NCI-H82 treated with DMSO at 0.1 percent for 48 hours (cell line): ENCODE measurements around the gene SHISA9.

Source experiments
- DNase-seq: peaks from one replicate; lab custom pipeline; 2025; ENCODE audit not compliant: unreplicated experiment; lab: John Stamatoyannopoulos, UW

SHISA9 gene

DNA sequence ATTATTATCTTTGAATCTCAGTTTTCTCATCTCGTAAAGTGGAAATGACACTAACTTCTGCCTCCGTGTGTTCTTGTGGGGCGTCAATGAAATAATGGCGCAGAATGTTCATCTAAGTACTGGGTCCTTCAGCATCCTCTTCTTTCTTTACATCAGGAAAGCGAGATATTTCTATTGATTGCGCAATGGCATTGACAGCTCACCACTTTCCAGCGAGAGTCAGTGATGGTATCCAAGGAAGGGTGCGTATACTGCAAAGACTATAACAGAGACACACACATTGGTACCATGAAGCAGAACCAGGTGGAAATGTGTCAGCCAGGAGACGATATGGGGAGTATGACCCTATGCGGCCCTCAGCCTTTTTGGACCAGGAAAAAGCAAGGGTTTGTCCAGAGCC lies 162.1 kb downstream of the SHISA9 start:
- DNase-seq: no peak

DNA sequence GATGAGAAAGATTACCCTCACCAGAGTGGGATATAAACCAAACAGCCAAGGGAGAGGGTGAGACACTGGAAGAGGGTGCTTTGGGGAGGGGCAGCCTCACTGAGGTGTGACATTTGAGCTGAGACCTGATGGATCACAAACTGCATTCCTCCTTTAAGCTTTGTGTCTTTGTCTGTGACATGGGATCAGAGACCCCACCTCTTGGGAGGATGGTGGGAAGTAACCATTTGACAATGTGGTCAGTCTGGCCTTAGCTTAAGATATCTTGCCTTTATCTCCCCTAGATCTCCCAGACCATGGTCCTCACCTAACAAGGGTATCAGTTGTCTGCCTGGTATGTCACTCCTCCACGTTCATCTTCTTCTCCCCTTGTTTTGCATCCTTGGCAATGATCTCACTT lies 163.4 kb downstream of the SHISA9 start:
- no peak for DNase-seq

DNA sequence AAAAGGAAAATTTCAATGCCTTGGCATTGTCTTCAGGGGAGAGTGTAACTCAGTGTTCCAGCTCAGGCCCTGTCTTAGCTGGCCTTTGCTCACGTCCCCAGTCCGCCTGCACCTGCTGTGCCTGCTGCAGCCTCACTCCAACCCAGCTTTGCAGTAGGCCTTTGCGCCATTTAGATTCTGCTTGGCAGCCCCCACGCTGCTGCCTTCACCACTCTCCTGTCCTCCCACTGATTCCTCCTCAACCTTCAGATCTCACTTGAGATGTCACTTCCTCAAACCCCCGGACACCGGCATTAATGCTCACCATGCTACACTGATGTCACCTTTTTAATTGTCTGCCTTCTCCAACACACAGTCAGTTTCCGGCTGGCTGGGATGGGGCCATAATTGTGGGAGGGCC lies 166.2 kb downstream of the SHISA9 start:
- no peak for DNase-seq

DNA sequence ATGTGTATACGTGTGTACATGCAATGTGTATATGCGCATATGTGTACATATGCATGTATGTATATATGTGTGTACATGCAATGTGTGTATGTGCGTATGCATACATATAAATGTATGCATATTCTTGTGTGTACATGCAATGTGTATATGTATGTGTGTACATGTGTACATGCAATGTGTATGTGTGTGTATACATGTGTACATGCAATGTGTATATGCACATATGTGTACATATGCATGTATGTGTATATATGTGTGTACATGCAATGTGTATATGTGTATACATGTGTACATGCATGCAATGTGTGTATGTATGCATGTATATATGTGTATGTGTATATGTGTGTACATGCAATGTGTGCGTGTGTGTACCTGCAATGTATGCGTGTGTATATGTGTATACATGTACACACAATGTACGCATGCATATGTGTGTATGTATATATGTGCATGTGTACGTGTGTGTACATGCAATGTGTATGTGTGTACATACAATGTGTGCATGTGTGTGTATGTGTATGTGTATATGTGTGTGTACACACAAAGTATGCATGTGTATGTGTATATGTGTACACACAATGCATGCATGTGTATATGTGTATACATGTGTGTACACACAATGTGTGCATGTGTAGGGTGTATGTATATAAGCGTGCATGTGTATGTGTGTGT lies 167.7 kb downstream of the SHISA9 start:
- DNase-seq: no peak

DNA sequence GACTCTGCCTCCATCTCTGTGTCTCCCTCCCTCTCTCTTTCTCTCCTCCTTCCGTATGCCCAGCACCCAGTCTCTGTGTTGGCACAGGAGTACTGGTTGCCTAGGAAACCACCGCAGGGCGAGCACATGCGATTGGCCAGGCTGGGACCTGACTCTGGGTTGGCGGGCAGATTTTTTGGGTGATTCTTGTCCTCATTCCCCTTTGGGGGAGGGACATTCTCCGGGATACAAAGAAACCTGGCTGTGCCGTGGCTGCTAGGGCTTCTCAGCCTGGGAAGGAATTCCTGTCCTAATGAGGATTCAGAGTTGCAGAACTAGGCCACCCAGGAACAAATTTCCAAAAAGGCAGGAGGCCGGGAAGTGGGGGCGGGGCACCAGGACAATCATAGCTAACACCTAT lies 168.9 kb downstream of the SHISA9 start:
- no peak for DNase-seq

DNA sequence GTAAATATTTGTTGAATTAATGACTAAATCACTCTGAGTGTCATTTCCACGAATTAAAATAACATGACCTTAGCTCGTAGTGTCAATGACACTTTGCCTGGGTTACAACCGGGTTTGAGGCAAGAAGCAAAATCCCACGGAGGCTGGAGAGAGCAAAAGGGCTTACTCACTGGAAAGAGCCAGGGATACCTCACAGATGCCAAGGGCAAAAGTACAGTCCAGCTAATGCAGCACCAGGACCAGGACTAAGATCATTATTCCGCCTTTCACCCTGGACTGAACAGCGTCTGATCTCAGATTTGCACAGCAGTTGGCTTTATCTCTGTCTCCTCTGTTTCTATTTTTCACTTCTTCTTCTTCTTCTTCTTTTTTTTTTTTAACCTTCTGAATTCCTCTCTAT lies 175.5 kb downstream of the SHISA9 start:
- DNase-seq: no peak

DNA sequence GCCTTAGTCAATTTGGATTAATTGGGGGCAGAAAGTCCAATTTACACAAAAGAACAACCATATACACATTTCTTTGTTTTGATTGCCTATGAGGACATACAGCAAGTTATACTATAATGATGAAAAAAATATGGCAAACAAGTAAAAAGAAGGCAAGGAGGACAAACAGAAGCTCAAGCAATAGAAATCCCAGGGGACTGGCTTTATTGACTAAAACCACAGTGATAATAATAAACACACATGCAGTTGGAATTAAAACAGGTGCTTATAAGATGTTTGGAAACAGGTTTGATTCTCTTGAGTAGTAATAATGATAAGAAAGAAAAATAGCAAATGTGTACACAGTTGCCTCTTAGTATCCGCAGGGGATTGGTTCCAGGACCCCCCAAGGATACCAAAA lies 176.4 kb downstream of the SHISA9 start:
- no peak for DNase-seq

DNA sequence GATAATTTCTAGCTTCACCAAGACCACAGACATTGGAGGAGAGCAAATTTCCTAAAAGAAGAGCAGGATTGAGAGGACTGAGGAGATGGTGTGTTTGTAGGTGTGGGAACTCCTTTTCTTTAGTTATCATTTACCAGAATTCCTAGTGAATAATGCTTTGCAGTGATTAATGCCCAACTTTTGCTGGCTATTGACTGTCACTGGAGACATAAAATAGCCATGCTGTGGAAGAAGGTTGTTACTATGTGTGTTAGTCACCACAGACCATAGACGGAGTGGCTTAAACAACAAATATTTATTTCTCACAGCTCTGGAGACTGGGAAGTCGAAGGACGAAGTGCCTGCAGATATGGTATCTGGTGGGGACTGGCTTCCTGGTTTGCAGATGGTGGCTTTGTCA lies 179.1 kb downstream of the SHISA9 start:
- DNase-seq: no peak

DNA sequence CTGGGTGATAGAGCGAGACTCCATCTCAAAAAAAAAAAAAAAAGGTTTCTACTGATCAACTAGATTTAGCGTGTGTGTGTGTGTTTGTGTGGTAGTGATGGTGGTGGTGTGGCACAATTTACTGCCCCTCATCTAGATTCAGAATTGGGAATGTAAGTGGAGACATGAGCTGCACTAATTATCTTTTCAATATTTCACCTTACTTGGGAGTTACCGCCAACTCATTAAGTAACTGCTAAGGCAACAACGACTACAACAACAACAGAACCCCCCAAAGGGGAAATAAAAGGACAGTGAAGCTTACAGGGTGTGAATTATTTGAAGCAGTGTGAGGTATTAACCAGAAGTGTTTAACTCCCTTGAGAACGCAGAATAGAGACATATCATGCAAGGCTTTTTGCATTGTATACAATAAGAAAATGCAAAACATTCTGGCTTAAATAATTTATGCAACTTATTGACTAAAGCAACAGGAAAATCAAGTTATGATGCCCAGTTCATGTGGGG lies 180.5 kb downstream of the SHISA9 start:
- DNase-seq: no peak

DNA sequence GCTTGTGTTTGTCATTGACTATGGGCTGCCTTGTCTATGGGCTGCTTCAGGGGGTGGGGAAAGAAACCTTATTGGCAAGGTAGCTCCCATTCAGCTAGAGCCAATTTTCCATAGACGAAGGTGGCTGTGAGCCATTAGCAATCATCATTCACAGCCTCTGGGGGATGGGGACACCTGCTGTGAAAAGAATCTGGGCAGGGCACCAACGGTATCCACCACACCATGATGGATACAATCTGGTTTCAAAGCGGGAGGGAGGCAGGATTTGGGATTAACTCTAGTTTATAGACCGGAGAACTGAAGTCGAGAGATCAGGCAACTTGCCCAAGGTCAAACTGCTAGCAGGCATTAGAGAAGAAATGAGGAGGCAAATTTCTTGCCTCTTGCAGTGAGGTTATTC lies 182.3 kb downstream of the SHISA9 start:
- DNase-seq: peak; percentile 20

DNA sequence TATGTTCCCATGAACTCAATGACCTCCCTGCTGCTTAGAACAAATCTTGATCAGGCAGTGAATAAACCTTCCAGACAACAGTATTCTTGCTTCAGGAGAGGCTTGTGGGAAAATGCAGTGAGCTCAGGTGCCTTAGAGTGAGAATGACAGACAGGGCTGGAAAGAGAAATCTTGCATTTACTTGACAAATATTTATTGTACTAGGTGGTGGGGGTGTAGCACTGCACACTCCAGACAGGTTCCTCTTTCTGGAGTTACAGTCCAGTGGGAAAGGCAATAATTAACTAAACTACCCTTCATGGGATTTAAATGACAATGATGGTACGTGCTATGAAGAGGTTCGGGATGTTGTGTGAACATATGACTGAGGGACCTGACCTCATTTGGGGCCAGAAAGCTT lies 182.9 kb downstream of the SHISA9 start:
- no peak for DNase-seq

DNA sequence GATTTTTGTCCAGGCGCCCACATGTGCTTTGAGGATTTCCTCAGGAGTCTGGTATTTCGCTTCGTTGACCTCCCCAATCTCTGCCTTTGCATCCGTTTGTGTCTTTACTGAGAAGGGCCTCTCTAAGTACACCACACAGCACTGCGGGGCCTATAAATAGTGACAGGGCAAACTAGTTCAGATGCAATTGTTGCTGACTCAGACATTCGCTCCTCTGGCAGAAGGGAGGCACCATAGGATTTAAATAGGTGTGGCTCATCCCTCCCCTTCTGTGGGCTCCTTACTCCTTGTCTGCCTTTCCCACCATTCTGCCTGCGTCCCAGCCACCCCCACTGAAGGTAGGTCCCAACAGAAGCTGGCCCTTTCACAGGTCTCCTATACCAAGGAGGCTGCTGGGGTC lies 192.3 kb downstream of the SHISA9 start:
- no peak for DNase-seq

DNA sequence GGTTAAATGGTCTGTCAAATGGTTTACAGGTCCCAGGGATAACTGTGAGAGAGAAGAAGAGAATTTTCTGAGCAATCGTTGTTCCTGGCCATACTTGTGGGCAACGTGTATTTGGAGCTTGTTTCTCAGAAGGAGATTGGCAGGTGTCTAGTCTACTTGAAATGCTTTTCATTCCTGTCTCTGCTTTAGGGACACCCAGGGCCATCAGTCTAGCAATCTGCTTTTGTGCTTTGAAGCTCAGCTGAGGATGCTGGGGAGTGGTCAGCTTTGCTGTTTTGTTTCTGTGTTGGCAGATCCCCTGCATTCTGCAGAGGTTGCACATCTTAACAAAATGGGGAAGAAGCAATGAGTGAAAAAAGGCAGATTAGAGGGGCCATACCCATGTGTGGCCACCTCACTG lies 193.7 kb downstream of the SHISA9 start:
- DNase-seq: no peak

DNA sequence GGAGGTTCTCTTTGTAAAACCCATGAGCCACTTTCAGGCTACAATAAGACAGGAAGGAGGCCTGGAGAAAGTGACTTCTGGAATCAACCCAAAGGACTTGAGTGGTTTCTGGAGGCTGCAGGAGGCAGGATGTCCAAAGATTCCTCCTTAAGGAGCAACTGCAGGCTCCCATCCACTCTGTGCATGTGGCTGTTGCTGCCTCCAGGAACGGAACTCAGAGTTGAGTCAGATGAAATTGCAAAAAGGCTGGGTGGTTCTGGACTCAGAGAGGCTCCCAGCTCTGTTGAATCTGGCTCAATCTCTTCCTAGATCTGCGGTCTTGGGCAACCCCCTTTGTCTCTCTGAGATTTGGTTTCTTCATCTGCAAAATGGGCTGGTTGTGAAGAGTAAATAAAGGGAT lies 197.1 kb downstream of the SHISA9 start:
- DNase-seq: no peak

DNA sequence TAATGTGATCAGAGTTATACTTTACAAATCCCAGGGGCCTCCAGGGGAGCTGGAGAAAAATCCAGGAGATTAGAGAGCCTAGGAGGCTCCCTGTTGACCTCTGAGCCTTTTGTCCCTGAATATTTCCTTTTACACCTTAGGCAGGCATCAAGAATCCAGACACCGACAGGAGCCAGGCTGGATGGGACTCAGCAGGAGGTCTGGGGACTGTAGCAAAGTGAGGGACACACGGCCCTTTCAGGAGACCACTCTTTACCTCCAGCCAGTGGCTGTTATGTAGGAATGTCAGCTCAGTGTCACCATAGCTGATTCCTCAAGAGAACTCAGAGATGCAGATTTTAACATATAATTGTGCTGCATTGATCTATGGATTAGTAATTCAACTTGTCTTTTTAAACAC lies 198.4 kb downstream of the SHISA9 start:
- no peak for DNase-seq

DNA sequence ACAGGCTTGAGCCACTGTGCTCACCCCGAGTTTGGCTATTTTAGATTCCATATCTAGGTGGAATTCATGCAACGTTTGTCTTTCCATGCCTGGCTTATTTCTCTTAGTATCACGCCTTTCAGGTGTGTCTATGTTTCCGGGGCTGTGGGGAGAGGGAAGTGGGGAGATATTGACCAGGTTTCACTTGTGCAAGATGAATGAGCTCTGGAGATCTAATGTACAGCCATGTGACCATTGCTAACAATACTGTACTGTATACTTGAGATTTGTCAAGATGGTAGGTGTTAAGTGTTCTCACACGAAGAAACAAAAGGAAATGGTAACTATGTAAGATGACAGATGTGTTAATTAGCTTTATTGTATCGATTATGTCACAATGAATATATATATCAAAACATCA lies 199.6 kb downstream of the SHISA9 start:
- no peak for DNase-seq

DNA sequence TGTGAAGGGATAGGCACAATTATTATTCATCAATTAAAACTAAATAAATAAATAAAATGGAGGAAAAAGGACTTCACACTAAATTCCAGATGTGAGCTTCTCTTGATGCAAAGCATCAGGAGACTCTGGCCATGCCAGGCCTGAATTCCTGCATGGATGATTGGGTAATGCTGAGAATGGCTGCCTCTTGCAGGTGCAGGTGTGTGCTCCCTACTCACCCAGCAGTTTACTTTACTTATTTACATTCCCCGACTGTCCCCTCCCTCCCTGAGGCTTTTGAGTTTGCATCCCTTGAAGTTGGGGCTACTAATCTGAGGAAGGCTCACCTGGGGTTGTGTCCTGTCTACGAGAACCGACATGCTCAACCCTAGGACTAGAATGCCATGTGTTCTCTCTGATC lies 200.4 kb downstream of the SHISA9 start:
- DNase-seq: no peak

DNA sequence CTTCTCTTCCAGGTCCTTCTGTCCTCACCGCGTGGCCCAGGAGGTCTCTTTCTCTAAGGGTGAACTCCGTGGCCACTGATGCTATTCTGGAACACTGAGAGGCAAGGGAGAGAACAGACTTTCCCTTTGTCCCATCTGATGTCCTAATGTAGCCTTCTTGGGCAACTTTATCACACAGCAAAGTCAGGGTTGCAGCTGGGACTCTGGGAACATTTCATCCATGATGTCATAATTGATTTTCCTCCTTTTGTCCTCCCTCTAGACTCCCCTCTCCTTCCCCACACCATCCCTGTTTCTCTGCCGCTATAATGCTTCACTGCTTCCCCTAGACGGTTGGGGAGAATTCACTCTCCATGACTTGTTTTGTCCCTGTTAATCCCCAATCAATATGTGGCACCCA lies 201.0 kb downstream of the SHISA9 start:
- no peak for DNase-seq

DNA sequence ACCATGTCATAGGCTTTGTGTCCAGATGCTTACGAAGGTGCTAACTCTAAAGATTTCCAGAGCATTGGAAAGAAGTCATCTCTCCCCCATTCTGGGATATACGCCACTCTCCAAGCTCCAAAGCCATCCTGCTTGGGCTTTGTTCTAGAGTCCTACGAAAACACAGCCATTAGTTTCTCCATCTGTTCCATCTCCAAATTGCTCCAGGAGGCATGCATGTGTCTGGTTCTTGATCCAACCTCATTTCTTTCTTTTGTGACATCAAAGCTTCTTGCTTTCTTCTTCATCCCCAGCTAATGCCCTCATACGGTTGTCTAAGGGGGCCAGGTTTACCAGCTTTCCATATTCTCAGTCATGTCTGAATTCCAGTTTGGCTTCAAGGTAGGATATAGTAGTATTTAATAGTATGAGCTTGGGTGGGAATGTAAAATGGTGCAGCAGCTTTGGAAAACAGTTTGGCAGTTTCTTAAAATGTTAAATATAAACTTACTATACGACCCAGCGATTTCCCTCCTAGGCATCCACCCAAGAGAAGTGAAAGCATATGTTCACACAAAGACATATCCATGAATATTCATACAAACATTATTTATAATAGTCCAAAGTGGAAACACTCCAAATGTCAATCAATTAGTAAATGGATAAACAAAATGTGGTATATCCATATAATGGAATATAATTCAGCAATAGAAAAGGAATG lies 202.6 kb downstream of the SHISA9 start:
- DNase-seq: no peak

DNA sequence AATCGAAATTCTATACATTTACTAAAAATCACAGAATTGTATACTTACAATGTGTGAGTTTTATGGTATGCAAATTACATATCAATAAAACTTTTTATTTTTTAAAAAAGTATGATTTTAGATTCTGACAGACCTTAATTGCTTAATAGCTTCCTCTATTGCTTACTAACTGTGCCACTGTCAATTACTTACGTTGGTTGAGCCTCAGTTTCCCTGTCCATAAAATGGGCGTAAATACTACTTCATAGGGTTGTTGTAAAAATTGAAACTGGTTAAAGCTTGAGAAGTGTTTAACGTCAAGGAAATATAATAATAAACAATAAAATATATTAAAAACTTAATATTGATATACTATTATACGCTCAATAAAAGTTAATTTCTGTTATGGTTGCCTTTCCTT lies 203.4 kb downstream of the SHISA9 start:
- DNase-seq: no peak

DNA sequence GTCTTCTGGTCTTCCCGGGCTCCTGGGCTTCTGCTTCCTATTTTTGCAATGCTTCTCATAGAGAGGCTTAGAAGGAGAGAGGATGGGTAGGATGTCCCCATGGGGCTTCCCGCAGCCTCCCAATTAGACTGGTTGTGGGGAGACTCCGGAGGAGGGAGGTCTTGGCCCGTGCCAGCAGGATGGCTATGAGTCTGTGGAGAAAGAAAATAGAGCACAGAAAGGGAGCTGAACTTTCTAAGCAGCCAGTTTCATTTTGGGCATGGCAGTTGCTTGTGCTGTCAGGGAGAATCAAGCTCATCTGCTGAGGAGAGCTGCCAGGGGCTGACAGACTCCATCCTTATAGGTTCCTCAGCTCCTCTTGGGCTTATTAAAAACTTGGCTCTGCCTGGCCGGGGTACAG lies 204.0 kb downstream of the SHISA9 start:
- no peak for DNase-seq

DNA sequence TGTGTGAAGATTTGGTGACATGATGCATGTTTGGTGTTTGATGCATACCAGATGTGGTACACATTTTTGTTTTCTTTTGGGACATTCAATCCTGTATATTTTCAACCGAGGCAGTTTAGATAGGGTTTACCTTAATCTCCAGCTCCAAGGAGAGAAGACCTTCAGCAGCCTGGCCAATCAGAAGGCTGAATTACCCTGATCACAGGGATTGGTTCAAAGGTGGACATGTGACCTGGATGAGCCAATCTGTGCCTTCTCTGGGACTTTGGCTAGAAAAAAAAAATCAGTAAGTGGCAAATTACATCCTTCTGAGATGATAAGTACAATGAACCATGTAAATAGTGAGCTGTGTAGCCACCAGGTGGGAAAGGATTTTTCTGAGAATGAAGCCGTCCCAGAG lies 205.1 kb downstream of the SHISA9 start:
- no peak for DNase-seq

DNA sequence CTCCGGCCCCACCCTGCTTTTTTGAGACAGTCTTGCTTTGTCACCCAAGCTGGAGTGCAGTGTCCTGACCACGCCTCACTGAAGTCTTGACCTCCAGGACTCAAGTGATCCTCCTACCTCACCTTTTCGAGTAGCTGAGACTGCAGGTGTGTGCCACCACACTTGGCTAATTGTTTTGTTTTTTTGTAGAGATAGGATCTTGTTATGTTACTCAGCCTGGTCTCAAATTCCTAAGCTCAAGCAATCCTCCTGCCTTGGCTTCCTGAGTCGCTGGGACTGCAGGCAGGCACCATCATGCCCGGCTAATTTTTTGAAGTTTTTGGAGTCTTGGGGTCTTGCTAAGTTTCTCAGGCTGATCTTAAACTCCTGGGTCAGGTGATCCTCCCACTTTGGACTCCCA lies 206.7 kb downstream of the SHISA9 start:
- no peak for DNase-seq
